Measurements from ENCODE around the gene OR2F2. TPM values are rescaled to one million over a fixed set of nuclear protein-coding genes. Genes with fewer than 3 reads are reported as not detected.

Gene OR2F2
- total RNA-seq, 1 experiment from 2014 or later = not detected

- peak; percentile 77 for DNase-seq (ENCODE audit: low read depth)
These were observed 44.3 kb downstream of the OR2F2 start for GRCh38 chr7:143979359-143979758.

GRCh38 chr7:143979998-143980397 lies 45.0 kb downstream of the OR2F2 start:
- DNase-seq (ENCODE audit: low read depth) = no peak

- DNase-seq (ENCODE audit: low read depth) = no peak
These were observed 45.9 kb downstream of the OR2F2 start for GRCh38 chr7:143980746-143981510.

- no peak for DNase-seq (ENCODE audit: low read depth)
These were observed 48.9 kb downstream of the OR2F2 start for GRCh38 chr7:143983960-143984359.

Other genes starting within 250 kb of the OR2F2 start
- gene CTAGE6, start 177.5 kb upstream of the OR2F2 start, total RNA-seq (2014; rRNA removed; shearing (Covaris generic)) = 0.12 TPM in 1 of 2 replicates, not detected in the other
- gene TCAF1, start 33.1 kb upstream of the OR2F2 start, total RNA-seq (2014; rRNA removed; shearing (Covaris generic)) = 29.3 and 35.6 TPM in 2 replicates
- gene OR2F1, start 19.6 kb downstream of the OR2F2 start, total RNA-seq (2014; rRNA removed; shearing (Covaris generic)) = not detected in 2 replicates
- gene OR6B1, start 65.1 kb downstream of the OR2F2 start, total RNA-seq (2014; rRNA removed; shearing (Covaris generic)) = not detected in 2 replicates
- not detected in 2 replicates for gene OR2A5, start 113.7 kb downstream of the OR2F2 start, total RNA-seq (2014; rRNA removed; shearing (Covaris generic))
- gene OR2A25, start 134.6 kb downstream of the OR2F2 start, total RNA-seq (2014; rRNA removed; shearing (Covaris generic)) = not detected in 2 replicates
- not detected in 2 replicates for gene OR2A12, start 151.0 kb downstream of the OR2F2 start, total RNA-seq (2014; rRNA removed; shearing (Covaris generic))
- not detected in 2 replicates for gene OR2A2, start 174.3 kb downstream of the OR2F2 start, total RNA-seq (2014; rRNA removed; shearing (Covaris generic))
- not detected in 2 replicates for gene OR2A14, start 187.9 kb downstream of the OR2F2 start, total RNA-seq (2014; rRNA removed; shearing (Covaris generic))
- gene CTAGE4, start 248.2 kb downstream of the OR2F2 start, total RNA-seq (2014; rRNA removed; shearing (Covaris generic)) = 0.29 and 0.60 TPM in 2 replicates